H1 (cell line): ENCODE results near the gene HRH4. TPM values are rescaled to one million over a fixed set of nuclear protein-coding genes. Genes with fewer than 3 reads are reported as not detected.

Source experiments
- CEBPB ChIP-seq: IDR thresholded peaks from 2 replicates; pipeline ENCODE4 v1.6.1; 2012; ENCODE audit warnings: low read depth, low read length
- KDM4A ChIP-seq: IDR thresholded peaks from one replicate; pipeline ENCODE4 v1.7.1; 2012; ENCODE audit warnings: low read depth, mild to moderate bottlenecking, moderate library complexity, low read length, inconsistent platforms; ENCODE audit not compliant: severe bottlenecking
- polyA plus RNA-seq, 7 experiments: library from polyadenylated mRNA; depleted of rRNA in 3 of 7; stranded (reverse) in 5 of 7; unstranded in 2 of 7; fragments of >200 nt in 5 of 7; fragments of 200-250 nt in 2 of 7; gene quantifications; 1 replicate in 5 of 7; 2 replicates in 1 of 7; 4 replicates in 1 of 7; pipeline versions ENCODE4 v1.2.1 to v1.2.3, GENCODE V29; 2011 to 2013; ENCODE audit warnings: missing spikeins in 2 of 7, mixed read lengths in 2 of 7
- total RNA-seq: library from RNA; stranded (reverse); fragmentation: NEBNext Ultra II Directional; extraction: Animal tissue kit (Norgen Biotek cat#: 25700); gene quantifications from 2 replicates; pipeline ENCODE4 v1.2.1, GENCODE V29; 2021

HRH4 gene
- total and polyA plus RNA-seq, 2 of the 8 experiments (the other 6 are each of a cell fraction or from before 2014, with no cell fraction given), result 0.03 TPM; not detected in 1

- no peak for TF ChIP-seq CEBPB
- TF ChIP-seq KDM4A, result no peak
- TF ChIP-seq, all 59 proteins: peak for 0
These were observed 16.6 kb upstream of the HRH4 start (continued) for GRCh38 chr18:24443870-24444269.
